ENCODE results near the gene CRHBP.
"Not testable (repeated sequence)": the region's sequence is repeated elsewhere in the genome, so short reads cannot be mapped to it uniquely, and the experiment has no call there.

The CRHBP gene

GRCh38 chr5:76942581-76942980 is 10.3 kb upstream of the CRHBP start:
- no peaks in the 10 kb centered on the region for H3K27me3 ChIP-seq (replicated peaks)
- TF ChIP-seq, protein P1, sequence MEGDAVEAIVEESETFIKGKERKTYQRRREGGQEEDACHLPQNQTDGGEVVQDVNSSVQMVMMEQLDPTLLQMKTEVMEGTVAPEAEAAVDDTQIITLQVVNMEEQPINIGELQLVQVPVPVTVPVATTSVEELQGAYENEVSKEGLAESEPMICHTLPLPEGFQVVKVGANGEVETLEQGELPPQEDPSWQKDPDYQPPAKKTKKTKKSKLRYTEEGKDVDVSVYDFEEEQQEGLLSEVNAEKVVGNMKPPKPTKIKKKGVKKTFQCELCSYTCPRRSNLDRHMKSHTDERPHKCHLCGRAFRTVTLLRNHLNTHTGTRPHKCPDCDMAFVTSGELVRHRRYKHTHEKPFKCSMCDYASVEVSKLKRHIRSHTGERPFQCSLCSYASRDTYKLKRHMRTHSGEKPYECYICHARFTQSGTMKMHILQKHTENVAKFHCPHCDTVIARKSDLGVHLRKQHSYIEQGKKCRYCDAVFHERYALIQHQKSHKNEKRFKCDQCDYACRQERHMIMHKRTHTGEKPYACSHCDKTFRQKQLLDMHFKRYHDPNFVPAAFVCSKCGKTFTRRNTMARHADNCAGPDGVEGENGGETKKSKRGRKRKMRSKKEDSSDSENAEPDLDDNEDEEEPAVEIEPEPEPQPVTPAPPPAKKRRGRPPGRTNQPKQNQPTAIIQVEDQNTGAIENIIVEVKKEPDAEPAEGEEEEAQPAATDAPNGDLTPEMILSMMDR (IDR thresholded peaks at IDR 0.05; ENCODE audit: low read depth, low read length, missing control alignments): no peak
- in situ Hi-C loops (cut with HindIII; ENCODE audit: low pct_ligation_motif_present, low sequenced_read_pairs): no loop called here
- no peak overlapping the region for H3K4me3 ChIP-seq (ENCODE audit: low read depth, low read length)
- peak overlapping the region; percentile 95 for H3K27ac ChIP-seq
- H3K36me3 ChIP-seq (replicated peaks): no peaks in the 10 kb centered on the region
- DNase-seq: peak; percentile 88

GRCh38 chr5:76943006-76943405 is 9.8 kb upstream of the CRHBP start:
- in situ Hi-C loops (cut with HindIII; ENCODE audit: low pct_ligation_motif_present, low sequenced_read_pairs): no loop called here
- Histone ChIP-seq H3K4me3 (ENCODE audit: low read depth, low read length) (no peak overlapping the region), H3K27me3 (replicated peaks) (no peaks in the 10 kb centered on the region), H3K36me3 (replicated peaks) (no peaks in the 10 kb centered on the region), H3K27ac (peak overlapping the region; percentile 95)
- peak; percentile 9 for DNase-seq
- TF ChIP-seq, protein P1 (IDR thresholded peaks at IDR 0.05; ENCODE audit: low read depth, low read length, missing control alignments): no peak

DNA sequence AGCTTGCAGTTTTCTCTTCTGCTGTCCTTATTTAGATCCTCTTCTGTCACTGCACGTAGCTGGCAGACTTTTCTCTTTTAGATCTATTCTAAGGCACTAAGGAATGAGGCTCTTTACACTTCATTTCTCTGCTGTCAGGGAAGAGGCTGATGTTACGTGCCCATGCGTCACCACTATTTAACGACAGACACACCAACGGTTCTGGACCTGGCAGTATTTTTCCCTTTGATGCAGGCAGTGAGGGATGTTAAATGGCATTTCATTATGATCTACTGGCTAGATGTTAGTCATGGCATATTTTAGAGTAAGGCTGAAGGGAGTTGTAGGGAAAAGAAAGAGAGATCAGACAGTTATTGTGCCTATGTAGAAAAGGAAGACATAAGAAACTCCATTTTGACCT is 8.2 kb upstream of the CRHBP start:
- TF ChIP-seq, protein P1 (IDR thresholded peaks at IDR 0.05; ENCODE audit: low read depth, low read length, missing control alignments): no peak
- Histone ChIP-seq H3K36me3 (replicated peaks) (no peaks in the 10 kb centered on the region), H3K27me3 (replicated peaks) (no peaks in the 10 kb centered on the region), H3K4me3 (ENCODE audit: low read depth, low read length) (no peak overlapping the region), H3K27ac (no peak overlapping the region)
- DNase-seq: no peak
- in situ Hi-C loops (cut with HindIII; ENCODE audit: low pct_ligation_motif_present, low sequenced_read_pairs): no loop called here

GRCh38 chr5:76945238-76945637 is 7.6 kb upstream of the CRHBP start:
- DNase-seq; H3K27ac ChIP-seq; H3K4me3 ChIP-seq (ENCODE audit: low read depth, low read length); in situ Hi-C loops (cut with HindIII; ENCODE audit: low pct_ligation_motif_present, low sequenced_read_pairs); H3K36me3 ChIP-seq (replicated peaks); H3K27me3 ChIP-seq (replicated peaks): not testable (repeated sequence)

- no peaks in the 10 kb centered on the region for H3K36me3 ChIP-seq (replicated peaks)
- no peak for DNase-seq
- in situ Hi-C loops (cut with HindIII; ENCODE audit: low pct_ligation_motif_present, low sequenced_read_pairs): no loop called here
- no peak overlapping the region for H3K4me3 ChIP-seq (ENCODE audit: low read depth, low read length)
- no peaks in the 10 kb centered on the region for H3K27me3 ChIP-seq (replicated peaks)
- H3K27ac ChIP-seq: no peak overlapping the region
- TF ChIP-seq, protein P1 (IDR thresholded peaks at IDR 0.05; ENCODE audit: low read depth, low read length, missing control alignments): no peak
These were observed 6.8 kb upstream of the CRHBP start for GRCh38 chr5:76946090-76946489.

GRCh38 chr5:76947082-76947503 is 5.8 kb upstream of the CRHBP start:
- no peak for DNase-seq
- in situ Hi-C loops (cut with HindIII; ENCODE audit: low pct_ligation_motif_present, low sequenced_read_pairs): no loop called here
- H3K4me3 ChIP-seq (ENCODE audit: low read depth, low read length): no peak overlapping the region
- no peaks in the 10 kb centered on the region for H3K27me3 ChIP-seq (replicated peaks)
- TF ChIP-seq, protein P1 (IDR thresholded peaks at IDR 0.05; ENCODE audit: low read depth, low read length, missing control alignments): no peak
- no peaks in the 10 kb centered on the region for H3K36me3 ChIP-seq (replicated peaks)
- H3K27ac ChIP-seq: no peak overlapping the region

Data from brain microvascular endothelial cell (primary cell).